Prostate gland (tissue), 2 donors: ENCODE measurements around the gene ZNF440. TPM values are rescaled to one million over a fixed set of nuclear protein-coding genes. Genes with fewer than 3 reads are reported as not detected.
A peak's percentile ranks its signal among the peaks of the same experiment; 100 is the strongest.
"Not testable (repeated sequence)": the region's sequence is repeated elsewhere in the genome, so short reads cannot be mapped to it uniquely, and the experiment has no call there.

Source experiments
- DNase-seq: peaks from one replicate; pipeline ENCODE4 v3.0.0-alpha.2; 2019; ENCODE audit warnings: low spot score
- H3K27ac ChIP-seq, 2 donors: fragments of 200-600 bp; sonication (generic); 2 replicates each; pipeline ENCODE4 v1.5.1; 2017 to 2019
- H3K27me3 ChIP-seq: fragments of 200-600 bp; sonication (generic); replicated peaks from 2 replicates; pipeline ENCODE4 v1.5.1; 2019; ENCODE audit not compliant: insufficient read depth
- H3K36me3 ChIP-seq, 2 donors: fragments of 200-600 bp; sonication (generic); 1 replicate in 1 of 2; 2 replicates in 1 of 2; pipeline versions ENCODE4 v1.5.1 to v1.8.1; 2017 to 2019
- H3K4me1 ChIP-seq: fragments of 200-600 bp; sonication (generic); replicated peaks from 2 replicates; pipeline ENCODE4 v1.5.1; 2019
- H3K4me3 ChIP-seq, 2 donors: fragments of 200-600 bp; sonication (generic); 2 replicates each; pipeline ENCODE4 v1.5.1; 2017 to 2019
- H3K9me3 ChIP-seq: fragments of 200-600 bp; sonication (generic); 2 replicates; pipeline ENCODE4 v1.5.1; 2017
- POLR2A ChIP-seq: fragments of 450-650 bp; IDR thresholded peaks from one replicate; pipeline ENCODE4 v1.6.1; 2016; ENCODE audit warnings: antibody characterized with exemption, mild to moderate bottlenecking
- POLR2AphosphoS5 ChIP-seq: sonication (generic); formaldehyde crosslinking; IDR thresholded peaks from one replicate; pipeline ENCODE4 v1.6.1; 2017; ENCODE audit warnings: antibody characterized with exemption
- WGBS: methylation state at CpG from one replicate; pipeline ENCODE4 v1.1.5; 2018; 5-methylcytosine and 5-hydroxymethylcytosine counted together
- intact Hi-C: fragments of 100-400 bp; cut with DNase I; formaldehyde crosslinking; loops from one replicate; pipeline ENCODE4 v1.14.2; 2022
- total RNA-seq, 2 donors: library from RNA; depleted of rRNA; stranded (reverse); fragments of >200 nt; gene quantifications; one replicate each; pipeline ENCODE4 v1.1.0, GENCODE V29; 2016
- TF ChIP-seq, protein P1 (sequence below), 4 experiments: fragments of 200-600 bp in 2 of 4; fragments of 450-650 bp in 2 of 4; sonication (generic) in 2 of 4; IDR thresholded peaks; 1 replicate in 3 of 4; 2 replicates in 1 of 4; pipeline ENCODE4 v1.5.1; 2016 to 2019; ENCODE audit warnings: antibody characterized with exemption in 4 of 4, mild to moderate bottlenecking in 2 of 4, moderate library complexity in 2 of 4

Gene ZNF440
- total RNA-seq, 2 donors from 2014 or later, result 17.5 to 17.9 TPM

DNA sequence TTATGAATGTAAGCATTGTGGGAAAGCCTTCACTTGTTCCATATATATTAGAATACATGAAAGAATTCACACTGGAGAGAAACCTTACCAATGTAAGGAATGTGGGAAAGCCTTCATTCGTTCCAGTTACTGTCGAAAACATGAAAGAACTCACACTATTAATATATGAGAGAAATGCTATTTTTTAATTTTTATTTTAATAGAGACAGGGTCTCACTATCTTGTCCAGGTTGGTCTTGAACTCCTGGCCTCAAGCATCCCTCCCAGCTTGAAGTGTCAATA is 7.0 kb upstream of the ZNF440 start:
- no peaks in the 10 kb centered on the region for H3K9me3 ChIP-seq
- 93% methylated on average over 2 of the region's 2 CpGs for WGBS
- DNase-seq, result no peak
- TF ChIP-seq, protein P1, sequence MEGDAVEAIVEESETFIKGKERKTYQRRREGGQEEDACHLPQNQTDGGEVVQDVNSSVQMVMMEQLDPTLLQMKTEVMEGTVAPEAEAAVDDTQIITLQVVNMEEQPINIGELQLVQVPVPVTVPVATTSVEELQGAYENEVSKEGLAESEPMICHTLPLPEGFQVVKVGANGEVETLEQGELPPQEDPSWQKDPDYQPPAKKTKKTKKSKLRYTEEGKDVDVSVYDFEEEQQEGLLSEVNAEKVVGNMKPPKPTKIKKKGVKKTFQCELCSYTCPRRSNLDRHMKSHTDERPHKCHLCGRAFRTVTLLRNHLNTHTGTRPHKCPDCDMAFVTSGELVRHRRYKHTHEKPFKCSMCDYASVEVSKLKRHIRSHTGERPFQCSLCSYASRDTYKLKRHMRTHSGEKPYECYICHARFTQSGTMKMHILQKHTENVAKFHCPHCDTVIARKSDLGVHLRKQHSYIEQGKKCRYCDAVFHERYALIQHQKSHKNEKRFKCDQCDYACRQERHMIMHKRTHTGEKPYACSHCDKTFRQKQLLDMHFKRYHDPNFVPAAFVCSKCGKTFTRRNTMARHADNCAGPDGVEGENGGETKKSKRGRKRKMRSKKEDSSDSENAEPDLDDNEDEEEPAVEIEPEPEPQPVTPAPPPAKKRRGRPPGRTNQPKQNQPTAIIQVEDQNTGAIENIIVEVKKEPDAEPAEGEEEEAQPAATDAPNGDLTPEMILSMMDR (IDR thresholded peaks at IDR 0.05), result no peak
- TF ChIP-seq POLR2AphosphoS5, result no peak
- no peak for TF ChIP-seq POLR2A
- intact Hi-C loops, result no loop called here
- H3K36me3 ChIP-seq, result peaks cover 0 to 6% of the 10 kb centered on the region in 2 donors
- H3K27me3 ChIP-seq, result no peaks in the 10 kb centered on the region
- H3K4me3 ChIP-seq, result no peak overlapping the region
- no peaks in the 10 kb centered on the region for H3K4me1 ChIP-seq
- no peak overlapping the region for H3K27ac ChIP-seq

DNA sequence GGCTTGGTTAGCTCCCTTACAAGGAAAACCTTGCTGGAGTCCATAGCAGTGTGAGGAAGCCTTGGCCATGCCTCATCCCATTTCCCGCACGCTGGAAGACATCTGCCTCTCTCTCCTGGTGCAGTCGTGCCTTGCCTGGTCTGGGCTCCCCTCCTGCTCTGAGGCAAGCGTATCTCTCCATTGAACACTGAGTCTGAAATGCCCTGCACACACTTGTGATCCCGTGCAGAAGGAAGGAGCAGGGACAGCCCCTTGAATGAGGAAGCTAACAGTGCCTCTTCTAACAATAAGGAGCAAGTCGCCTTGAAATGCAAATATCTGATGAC is 407 bp upstream of the ZNF440 start:
- intact Hi-C loops, result no loop called here

DNA sequence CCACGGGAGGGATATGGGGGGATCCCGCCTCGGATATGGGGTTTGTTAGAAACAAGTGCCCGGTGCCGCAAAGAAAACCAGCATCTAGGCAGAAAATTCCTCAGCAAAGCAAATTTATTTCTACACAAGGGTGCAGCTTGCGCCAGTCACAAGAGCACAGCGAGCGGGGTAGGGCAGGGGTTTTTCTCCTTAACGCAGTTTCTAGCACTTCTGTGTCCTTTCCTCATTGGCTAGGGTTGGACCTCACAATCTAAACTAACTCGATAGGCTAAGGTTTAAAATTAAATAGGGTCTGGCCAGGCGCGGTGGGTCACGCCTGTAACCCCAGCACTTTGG is 595 bp downstream of the ZNF440 start:
- TF ChIP-seq, protein P1 (IDR thresholded peaks at IDR 0.05), result no peak
- TF ChIP-seq POLR2A, result no peak
- no peak for TF ChIP-seq POLR2AphosphoS5
- no peaks in the 10 kb centered on the region for H3K36me3 ChIP-seq
- 15% methylated on average over 13 of the region's 13 CpGs for WGBS
- no peaks in the 10 kb centered on the region for H3K9me3 ChIP-seq
- intact Hi-C loops, result no loop called here
- no peaks in the 10 kb centered on the region for H3K27me3 ChIP-seq
- peak; percentile 9 for DNase-seq
- H3K4me3 ChIP-seq, result peak overlapping the region; percentile 77 to 92
- H3K4me1 ChIP-seq, result no peaks in the 10 kb centered on the region
- peak overlapping the region; percentile 91 to 95 for H3K27ac ChIP-seq

More for the DNA sequence above, 407 bp upstream of the ZNF440 start:
- H3K9me3 ChIP-seq, result no peaks in the 10 kb centered on the region
- no peak for TF ChIP-seq POLR2A
- no peak for TF ChIP-seq POLR2AphosphoS5
- TF ChIP-seq, protein P1 (IDR thresholded peaks at IDR 0.05), result no peak
- H3K4me3 ChIP-seq, result peak overlapping the region; percentile 77 to 92
- no peaks in the 10 kb centered on the region for H3K27me3 ChIP-seq
- H3K27ac ChIP-seq, result peak overlapping the region; percentile 91 to 95
- no peaks in the 10 kb centered on the region for H3K4me1 ChIP-seq
- no peaks in the 10 kb centered on the region for H3K36me3 ChIP-seq
- DNase-seq, result no peak
- WGBS, result 2% methylated on average over 6 of the region's 6 CpGs

DNA sequence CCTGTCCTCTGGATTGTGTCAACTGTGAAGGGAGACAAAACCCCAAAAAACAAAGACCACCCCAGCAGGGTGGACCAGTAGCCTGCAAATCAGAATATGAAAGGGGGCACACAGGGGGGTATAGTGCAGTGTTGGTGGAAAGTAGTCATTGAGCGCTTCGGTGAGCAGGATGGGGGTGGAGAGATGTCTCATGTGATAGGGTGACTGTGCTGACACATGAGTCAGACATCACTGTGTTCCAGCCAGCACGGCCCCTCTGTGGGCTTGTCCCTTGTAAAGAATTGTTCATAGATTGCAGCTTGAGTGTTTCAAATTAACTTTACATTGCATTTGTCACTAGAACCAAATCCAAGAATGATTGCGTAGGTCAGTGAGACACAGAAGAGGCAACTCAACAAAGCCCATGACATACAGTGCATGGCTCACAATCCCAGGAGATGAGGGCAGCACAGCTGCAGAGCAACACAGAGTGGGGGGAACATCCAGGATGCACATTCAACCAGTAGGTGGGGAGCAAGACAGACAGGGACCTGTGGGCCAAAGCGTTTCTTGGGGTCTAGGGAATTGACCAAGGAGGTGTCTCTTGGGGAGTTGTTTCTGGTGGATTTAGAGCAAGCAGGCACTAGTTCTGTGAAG is 7.5 kb downstream of the ZNF440 start:
- no peaks in the 10 kb centered on the region for H3K9me3 ChIP-seq
- no peaks in the 10 kb centered on the region for H3K27me3 ChIP-seq
- 91% methylated on average over 5 of the region's 5 CpGs for WGBS
- TF ChIP-seq POLR2AphosphoS5, result no peak
- TF ChIP-seq POLR2A, result no peak
- TF ChIP-seq, protein P1 (IDR thresholded peaks at IDR 0.05), result no peak
- H3K36me3 ChIP-seq, result peaks cover 0 to 5% of the 10 kb centered on the region in 2 donors
- no peak overlapping the region for H3K27ac ChIP-seq
- no peak overlapping the region for H3K4me3 ChIP-seq
- DNase-seq, result no peak
- H3K4me1 ChIP-seq, result no peaks in the 10 kb centered on the region
- intact Hi-C loops, result no loop called here

DNA sequence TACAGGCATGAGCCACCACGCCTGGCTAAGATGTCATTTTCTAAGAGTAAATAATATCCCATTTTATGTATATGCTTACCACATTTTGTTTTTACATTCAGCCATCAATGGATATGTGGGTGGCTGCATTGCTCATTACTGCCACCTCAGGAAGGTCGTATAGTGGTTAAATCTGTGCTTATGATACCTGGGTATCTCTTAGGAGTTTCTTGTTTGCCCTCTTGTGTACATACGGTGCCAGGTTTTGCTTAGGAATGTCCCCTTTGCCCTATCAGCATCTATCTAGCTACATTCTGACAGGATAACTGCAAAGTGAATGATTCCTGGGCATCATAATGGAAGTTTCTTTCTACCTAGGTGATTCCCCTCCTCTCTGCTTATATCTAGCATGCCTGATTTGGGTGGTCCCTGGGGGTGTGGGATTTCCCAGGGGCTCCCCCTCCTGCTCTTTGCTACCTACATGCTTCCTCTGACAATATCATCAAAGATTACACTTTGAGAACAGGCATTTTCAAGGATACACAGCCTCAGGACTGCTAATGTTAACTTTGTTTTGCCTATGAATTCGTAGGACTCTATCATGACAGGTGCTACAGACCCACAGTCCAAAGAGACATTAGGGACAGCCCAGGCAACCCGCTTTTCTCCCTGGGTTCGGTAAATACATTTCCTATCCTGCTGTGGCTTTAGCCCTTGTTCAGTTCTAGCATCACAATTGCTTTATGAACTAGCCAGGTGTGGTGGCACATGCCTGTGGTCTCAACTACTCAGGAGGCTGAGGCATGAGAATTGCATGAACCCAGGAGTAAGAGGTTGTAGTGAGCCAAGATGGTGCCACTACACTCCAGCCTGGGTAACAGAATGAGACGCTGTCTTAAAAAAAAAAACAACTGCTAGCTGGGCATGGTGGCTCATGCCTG is 15.1 kb downstream of the ZNF440 start:
- WGBS, result 93% methylated on average over 7 of the region's 7 CpGs

More for the DNA sequence above, 15.1 kb downstream of the ZNF440 start:
- H3K9me3 ChIP-seq, H3K4me3 ChIP-seq, DNase-seq, H3K4me1 ChIP-seq, H3K27ac ChIP-seq, intact Hi-C loops, H3K27me3 ChIP-seq: not testable (repeated sequence)
- peaks cover 15 to 21% of the 10 kb centered on the region in 2 donors for H3K36me3 ChIP-seq
